Ishikawa (cell line): Measurements from ENCODE around the gene ZNF185.
A peak's percentile ranks its signal among the peaks of the same experiment; 100 is the strongest.

Experiments used
- CEBPB ChIP-seq: IDR thresholded peaks from 2 replicates; pipeline ENCODE4 v1.6.1; 2012
- CREB1 ChIP-seq: IDR thresholded peaks from 2 replicates; pipeline ENCODE4 v1.6.1; 2012; ENCODE audit warnings: low read depth
- EGR1 ChIP-seq: IDR thresholded peaks from 2 replicates; pipeline ENCODE4 v1.6.1; 2012
- EP300 ChIP-seq: IDR thresholded peaks from 2 replicates; pipeline ENCODE4 v1.6.1; 2012; ENCODE audit warnings: borderline replicate concordance
- FOXM1 ChIP-seq: IDR thresholded peaks from 2 replicates; pipeline ENCODE4 v1.6.1; 2012; ENCODE audit warnings: low read depth, borderline replicate concordance
- NFIC ChIP-seq: IDR thresholded peaks from 2 replicates; pipeline ENCODE4 v1.6.1; 2012
- RAD21 ChIP-seq: IDR thresholded peaks from 2 replicates; pipeline ENCODE4 v1.6.1; 2012; ENCODE audit warnings: low read depth
- TAF1 ChIP-seq: IDR thresholded peaks from 2 replicates; pipeline ENCODE4 v1.6.1; 2012; ENCODE audit warnings: low read depth, mild to moderate bottlenecking
- TCF12 ChIP-seq: IDR thresholded peaks from 2 replicates; pipeline ENCODE4 v1.6.1; 2012; ENCODE audit warnings: low read depth
- YY1 ChIP-seq: IDR thresholded peaks from 2 replicates; pipeline ENCODE4 v1.6.1; 2012; ENCODE audit warnings: low read depth
- ZBTB7A ChIP-seq: IDR thresholded peaks from 2 replicates; pipeline ENCODE4 v1.6.1; 2012; ENCODE audit warnings: low read depth
- TF ChIP-seq, protein P1 (sequence below): IDR thresholded peaks from 2 replicates; pipeline ENCODE4 v1.6.1; 2012
- TF ChIP-seq, protein P2 (sequence below): IDR thresholded peaks from 2 replicates; pipeline ENCODE4 v1.6.1; 2012
- TF ChIP-seq, protein P3 (sequence below): IDR thresholded peaks from 2 replicates; pipeline ENCODE4 v1.6.1; 2012; ENCODE audit warnings: low read depth, mild to moderate bottlenecking

DNA sequence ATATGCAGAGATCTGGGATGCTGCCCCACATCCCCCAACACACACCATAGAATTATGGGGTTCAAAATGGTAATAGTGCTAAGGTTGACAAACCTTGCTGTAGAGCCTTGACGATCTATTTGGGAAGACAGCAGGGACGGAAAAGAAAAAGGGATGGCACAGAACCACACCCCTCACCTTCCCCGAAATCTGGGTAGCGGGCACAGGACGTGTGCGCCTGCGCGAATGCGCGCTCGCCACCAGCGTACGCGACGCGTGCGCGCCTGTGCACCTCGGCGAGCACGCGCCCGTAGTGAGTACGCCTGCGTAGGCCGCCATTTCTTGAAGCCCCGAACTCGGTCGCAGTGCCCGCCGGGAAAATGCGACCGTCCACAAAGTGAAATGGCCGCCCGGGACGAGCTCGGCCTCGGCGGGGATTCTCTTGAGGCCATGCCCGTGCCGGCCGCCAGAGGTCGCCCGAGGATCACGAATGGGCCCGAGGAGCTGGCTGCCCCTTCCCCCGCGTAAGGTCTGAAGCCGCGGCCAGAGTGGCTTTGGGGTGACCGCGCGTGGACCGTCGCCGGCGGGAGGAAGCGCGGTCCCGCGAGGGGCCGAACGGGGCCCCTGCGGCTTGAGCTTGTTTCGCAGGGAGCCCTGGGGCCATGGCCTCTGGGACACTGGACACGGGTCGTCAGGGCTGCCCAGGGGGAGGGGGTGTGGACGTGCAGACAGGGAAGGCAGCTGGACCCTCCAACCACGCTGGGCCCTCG lies 43.6 kb downstream of the ZNF185 start:
- TF ChIP-seq EP300 (no peak), CEBPB (no peak), EGR1 (peak; percentile 50; the same call in 1 of the 2 replicates), RAD21 (peak; percentile 67), YY1 (peak; percentile 96), TCF12 (peak; percentile 44; the same call in 1 of the 2 replicates), FOXM1 (no peak), TAF1 (peak; percentile 57; the same call in 1 of the 2 replicates), NFIC (no peak), CREB1 (no peak), ZBTB7A (no peak)
- TF ChIP-seq, protein P1, sequence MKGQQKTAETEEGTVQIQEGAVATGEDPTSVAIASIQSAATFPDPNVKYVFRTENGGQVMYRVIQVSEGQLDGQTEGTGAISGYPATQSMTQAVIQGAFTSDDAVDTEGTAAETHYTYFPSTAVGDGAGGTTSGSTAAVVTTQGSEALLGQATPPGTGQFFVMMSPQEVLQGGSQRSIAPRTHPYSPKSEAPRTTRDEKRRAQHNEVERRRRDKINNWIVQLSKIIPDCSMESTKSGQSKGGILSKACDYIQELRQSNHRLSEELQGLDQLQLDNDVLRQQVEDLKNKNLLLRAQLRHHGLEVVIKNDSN: no peak
- TF ChIP-seq, protein P2, sequence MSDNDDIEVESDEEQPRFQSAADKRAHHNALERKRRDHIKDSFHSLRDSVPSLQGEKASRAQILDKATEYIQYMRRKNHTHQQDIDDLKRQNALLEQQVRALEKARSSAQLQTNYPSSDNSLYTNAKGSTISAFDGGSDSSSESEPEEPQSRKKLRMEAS: no peak; the same call in none of the 2 replicates
- TF ChIP-seq, protein P3, sequence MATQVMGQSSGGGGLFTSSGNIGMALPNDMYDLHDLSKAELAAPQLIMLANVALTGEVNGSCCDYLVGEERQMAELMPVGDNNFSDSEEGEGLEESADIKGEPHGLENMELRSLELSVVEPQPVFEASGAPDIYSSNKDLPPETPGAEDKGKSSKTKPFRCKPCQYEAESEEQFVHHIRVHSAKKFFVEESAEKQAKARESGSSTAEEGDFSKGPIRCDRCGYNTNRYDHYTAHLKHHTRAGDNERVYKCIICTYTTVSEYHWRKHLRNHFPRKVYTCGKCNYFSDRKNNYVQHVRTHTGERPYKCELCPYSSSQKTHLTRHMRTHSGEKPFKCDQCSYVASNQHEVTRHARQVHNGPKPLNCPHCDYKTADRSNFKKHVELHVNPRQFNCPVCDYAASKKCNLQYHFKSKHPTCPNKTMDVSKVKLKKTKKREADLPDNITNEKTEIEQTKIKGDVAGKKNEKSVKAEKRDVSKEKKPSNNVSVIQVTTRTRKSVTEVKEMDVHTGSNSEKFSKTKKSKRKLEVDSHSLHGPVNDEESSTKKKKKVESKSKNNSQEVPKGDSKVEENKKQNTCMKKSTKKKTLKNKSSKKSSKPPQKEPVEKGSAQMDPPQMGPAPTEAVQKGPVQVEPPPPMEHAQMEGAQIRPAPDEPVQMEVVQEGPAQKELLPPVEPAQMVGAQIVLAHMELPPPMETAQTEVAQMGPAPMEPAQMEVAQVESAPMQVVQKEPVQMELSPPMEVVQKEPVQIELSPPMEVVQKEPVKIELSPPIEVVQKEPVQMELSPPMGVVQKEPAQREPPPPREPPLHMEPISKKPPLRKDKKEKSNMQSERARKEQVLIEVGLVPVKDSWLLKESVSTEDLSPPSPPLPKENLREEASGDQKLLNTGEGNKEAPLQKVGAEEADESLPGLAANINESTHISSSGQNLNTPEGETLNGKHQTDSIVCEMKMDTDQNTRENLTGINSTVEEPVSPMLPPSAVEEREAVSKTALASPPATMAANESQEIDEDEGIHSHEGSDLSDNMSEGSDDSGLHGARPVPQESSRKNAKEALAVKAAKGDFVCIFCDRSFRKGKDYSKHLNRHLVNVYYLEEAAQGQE: no peak
